GM21526 (cell line): Measurements from ENCODE around the gene TMLHE.
A peak's percentile ranks its signal among the peaks of the same experiment; 100 is the strongest.
"Not testable (repeated sequence)": the region's sequence is repeated elsewhere in the genome, so short reads cannot be mapped to it uniquely, and the experiment has no call there.

Source experiments
- ATAC-seq: cut with Tn5 transposase; IDR thresholded peaks from one replicate; pipeline ENCODE4 v1.9.1; 2021; ENCODE audit warnings: moderate library complexity; ENCODE audit not compliant: unreplicated experiment, low FRiP score

TMLHE gene

GRCh38 chrX:155505296-155505695 is 107.5 kb downstream of the TMLHE start:
- no peak for ATAC-seq

DNA sequence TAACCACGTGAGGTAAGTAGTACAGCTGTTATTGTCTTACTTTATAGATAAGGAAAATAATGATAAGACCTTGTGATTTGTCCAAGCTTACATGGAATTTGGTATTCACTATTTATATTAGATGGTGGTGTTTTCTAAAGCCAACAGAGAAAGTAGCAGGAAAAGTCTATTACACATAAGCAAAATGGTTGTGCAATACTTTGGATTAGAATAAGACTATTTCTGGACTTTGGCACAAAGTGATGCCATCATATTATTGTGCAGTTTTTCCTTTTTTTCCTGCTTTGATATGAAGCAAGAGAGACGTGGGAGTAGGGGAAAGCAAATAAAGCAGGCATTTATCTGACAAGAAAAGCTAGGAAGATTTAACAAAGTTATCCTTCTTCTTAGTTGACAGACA is 117.6 kb downstream of the TMLHE start:
- not testable (repeated sequence) for ATAC-seq

GRCh38 chrX:155491421-155491820 is 121.3 kb downstream of the TMLHE start:
- ATAC-seq, result not testable (repeated sequence)

GRCh38 chrX:155477136-155477535 is 135.6 kb downstream of the TMLHE start:
- ATAC-seq, result not testable (repeated sequence)

DNA sequence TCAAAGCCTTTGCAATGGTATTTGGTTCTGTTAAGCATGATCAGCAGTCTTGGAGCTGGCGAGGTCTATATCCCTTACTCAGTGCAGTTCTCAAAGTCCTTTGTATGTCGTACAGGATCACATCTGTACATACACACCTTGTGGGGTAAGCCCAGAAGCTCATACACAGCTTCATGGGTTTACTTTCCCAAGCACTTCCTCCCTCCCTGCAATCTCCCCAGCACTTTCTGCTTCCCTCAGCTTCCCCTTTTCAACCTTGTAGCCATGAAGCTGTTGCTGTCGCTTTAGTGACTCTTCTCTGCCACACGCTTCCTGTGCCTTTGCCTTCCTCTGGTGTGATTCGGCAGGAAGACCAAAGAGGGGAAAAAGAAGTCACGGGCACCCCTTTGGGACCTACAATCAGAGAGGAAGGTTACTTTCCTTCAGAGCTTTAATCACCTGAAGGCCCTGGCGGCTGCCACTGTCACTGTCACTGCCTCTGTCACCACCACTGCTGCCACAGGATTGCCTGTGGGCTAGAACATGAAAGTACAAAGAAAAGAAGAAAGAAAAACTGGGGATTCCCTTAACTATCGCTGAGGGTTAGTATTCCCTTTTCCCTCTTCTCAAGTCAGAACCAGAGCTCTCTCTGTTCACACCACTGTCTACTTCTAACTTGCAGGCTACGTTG is 146.3 kb downstream of the TMLHE start:
- peak; percentile 70 for ATAC-seq

GRCh38 chrX:155460501-155460900 is 152.3 kb downstream of the TMLHE start:
- ATAC-seq, result not testable (repeated sequence)

DNA sequence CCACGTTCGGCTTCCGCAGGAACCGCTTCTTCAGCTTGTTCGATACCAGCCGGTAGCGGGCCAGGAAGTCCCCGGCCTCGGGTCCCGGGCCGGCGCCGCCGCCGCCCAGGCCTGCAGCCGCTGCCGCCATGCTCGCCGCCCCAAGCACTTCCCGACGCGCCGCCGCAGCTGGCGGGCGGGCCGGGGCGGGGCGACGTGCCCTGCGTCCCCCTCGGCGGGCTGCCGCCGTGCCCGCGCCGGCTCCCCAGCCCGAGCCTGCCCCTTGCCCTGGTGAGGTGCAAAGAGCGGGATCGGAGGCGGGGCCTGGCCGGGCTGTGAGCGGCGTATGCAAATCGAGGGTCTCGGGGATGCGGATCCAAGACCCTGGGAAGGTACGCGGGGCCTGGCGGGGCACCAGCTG is 154.3 kb downstream of the TMLHE start, which contains the start of gene F8A3:
Gene F8A3, minus strand, starts transcription at position 150 of the 400 bp plus-strand sequence. Its CDS starts 20 bp downstream, at position 130.
- peak; percentile 77 for ATAC-seq

- peak; percentile 47 for ATAC-seq
These were observed 154.8 kb downstream of the TMLHE start for GRCh38 chrX:155457761-155458447.

DNA sequence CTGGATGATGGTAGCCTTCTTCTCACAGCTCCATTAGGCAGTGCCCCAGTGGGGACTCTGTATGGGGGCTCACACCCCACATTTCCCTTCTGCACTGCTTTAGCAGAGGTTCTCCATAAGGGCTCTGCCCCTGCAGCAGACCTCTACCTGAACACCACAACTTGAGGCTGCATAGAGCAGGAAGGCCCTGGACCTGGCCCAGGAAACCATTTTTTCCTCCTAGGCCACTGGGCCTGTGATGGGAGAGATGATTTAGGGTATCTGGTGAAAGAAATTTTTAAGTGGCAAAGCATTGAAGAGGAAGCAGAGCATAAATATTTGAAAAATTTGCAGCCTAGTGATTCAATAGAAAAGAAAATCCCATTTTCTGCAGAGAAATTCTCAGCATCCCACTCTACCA is 171.7 kb downstream of the TMLHE start:
- no peak for ATAC-seq
